ACHN (cell line): ENCODE measurements around the gene RBP2.

Experiments used
- DNase-seq: peaks from one replicate; pipeline ENCODE4 v3.0.0-alpha.2; 2015
- in situ Hi-C: cut with HindIII; loops from 2 replicates; pipeline ENCODE4 v1.10.0; 2017; ENCODE audit warnings: low sequenced_read_pairs, low pct_ligation_motif_present, low pct_unique_long_range_greater_than_20kb

RBP2 gene

DNA sequence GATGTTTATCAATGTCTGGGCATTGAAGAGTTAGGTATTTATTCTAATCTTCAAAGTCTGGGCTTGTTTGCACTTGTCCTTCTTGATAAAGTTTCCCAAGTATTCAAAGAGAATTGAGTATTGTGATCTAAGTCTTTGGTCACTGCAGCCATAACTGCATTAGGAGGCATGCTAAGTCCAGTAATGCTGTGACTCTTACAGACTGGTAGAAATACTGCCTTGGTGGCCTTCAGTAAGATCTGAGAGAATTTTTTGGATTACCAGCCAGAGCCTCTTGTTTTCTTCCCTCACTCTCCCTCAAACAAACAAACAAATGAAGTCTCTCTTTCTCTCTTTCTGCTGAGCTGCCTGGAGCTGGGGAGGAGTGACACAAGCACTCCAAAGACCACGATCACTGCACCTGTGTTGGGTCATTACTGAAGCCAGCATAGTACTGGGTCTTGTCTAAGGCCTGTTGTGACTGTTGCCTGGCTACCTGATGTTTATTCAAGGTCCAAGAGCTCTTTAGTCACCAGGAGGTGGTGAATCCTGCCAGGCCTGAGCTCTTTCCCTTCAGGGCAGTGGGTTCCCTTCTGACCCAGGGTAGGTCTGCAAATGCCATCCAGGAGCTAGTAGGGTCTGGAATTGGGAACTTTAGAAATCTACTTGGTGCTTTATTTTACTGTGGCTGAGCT lies 14.8 kb upstream of the RBP2 start:
- no peak for DNase-seq
- in situ Hi-C loops = no loop called here

DNA sequence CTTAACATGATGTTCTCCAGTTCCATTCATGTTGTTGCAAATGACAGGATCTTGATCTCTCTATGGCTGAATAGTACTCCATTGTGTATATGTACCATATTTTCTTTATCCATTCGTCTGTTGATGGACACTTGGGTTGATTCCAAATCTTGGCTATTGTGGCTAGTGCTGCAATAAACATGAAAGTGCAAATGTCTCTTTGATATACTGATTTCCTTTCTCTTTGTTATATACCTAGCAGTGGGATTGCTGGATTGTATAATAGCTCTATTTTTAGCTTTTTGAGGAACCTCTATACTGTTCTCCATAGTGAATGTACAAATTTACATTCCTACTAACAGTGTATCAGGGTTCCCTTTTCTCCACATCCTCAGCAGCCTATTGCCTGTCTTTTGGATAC lies 5.9 kb upstream of the RBP2 start:
- DNase-seq = no peak
- in situ Hi-C loops = no loop called here

DNA sequence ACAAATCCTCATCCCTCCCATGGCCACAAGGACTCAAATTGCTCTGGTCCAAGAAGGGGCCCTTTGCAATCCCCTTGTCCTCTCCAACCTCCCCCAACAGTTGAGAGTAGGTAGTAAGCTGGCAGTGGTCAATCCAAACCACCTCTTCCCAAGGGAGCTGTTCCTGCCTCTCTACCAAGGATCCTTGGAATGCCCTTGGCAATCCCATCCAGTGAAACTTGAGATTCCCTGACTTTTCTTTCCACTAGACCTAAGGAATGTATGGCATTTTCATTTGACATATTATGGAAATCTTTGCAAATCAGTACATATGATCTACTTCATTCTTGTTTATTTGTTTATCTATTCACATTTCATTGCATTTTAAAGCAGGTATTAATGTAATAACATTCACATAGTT lies 4.8 kb upstream of the RBP2 start:
- no peak for DNase-seq
- in situ Hi-C loops = no loop called here

DNA sequence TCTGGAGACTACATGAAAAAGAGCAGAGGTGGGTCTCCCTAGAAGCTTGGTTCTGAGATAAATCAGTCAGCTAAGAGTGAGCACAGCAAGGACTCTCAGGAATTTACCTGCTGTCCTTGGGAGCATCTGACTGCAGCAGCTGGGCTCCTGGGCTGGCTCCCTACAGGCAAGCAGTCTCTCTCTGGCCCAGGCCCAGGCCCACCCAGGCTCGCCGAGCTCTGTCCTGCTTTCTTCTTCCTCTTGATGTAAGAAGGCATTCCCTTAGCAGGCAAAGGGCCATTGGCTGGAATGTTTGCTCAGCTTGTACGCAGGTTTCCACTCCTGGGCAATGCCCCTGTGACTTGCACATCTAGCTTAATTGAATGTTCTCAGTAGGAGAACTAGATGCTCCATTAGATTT lies 4.3 kb upstream of the RBP2 start:
- DNase-seq = no peak
- in situ Hi-C loops = no loop called here

DNA sequence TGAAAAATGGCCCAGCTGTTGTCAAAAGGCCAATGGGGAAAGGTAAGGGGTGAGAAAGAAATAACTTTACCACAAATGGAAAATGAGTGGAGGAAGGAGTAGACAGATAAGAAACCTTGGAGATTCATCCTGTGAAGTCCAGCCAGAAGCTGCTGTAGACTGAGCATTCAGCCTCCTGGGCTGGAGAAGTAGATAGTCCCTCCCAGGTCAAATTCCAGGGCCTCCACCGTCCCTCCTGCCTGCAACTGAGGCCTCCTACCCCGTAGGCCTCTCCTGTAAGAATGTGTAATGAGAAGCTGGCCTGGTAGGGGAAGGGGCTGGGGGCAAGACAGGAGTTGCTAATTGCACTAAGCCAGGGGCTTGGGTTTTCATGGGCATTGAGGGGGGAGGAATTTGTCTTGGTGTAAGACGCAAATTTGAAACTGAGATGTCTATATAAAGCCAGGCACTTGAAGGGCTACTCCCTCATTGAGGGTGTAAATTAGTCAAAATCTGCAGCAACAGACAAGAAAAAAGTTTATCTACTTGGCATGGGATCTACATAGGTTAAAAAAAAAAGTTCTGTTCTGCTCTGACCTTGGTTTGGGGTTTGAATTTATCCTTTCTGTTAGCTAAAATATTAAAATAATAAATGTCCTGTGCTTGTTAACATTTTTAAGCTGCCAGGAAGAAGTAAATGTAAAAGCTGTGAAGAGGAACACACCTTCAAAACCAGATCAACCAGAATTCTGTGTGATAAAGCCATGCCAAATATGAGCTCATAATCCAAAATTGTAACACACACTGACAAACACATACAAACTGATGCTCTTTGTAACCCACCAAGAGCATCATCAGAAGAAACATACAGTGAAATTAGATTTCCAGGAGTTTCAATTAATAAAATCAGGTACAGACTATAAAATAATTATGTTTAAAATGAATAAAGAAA lies 1.7 kb upstream of the RBP2 start:
- no peak for DNase-seq
- in situ Hi-C loops = no loop called here

DNA sequence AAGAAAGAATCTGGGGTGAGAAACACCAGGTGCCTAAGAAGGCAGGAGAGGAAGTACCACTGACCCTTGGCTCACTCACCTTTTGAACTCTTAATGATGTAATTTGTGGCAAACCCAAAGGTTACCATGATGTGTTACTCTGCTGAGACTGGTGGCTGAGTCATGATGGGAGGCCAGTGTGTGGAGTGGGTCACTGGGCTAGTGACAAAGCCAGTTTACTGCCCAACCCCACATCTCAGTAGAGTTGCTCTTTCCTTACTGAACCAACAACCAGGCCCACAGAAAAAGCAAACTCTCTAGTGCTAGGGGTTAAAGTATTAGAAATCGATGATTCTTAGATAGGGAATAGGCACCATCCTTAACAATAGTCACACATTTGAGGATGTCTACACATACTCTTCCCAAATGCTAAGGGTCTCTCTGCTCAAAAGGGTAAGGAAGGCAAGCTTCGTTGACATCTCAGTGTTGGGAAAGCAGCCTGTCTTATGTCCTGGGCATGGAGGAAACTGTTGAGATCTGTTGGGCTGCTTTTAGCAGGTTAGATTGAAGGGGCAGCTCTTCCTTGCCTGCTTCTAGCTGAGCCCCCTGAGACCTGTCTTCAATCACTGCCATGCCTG lies 3.1 kb downstream of the RBP2 start:
- in situ Hi-C loops = no loop called here
- no peak for DNase-seq

DNA sequence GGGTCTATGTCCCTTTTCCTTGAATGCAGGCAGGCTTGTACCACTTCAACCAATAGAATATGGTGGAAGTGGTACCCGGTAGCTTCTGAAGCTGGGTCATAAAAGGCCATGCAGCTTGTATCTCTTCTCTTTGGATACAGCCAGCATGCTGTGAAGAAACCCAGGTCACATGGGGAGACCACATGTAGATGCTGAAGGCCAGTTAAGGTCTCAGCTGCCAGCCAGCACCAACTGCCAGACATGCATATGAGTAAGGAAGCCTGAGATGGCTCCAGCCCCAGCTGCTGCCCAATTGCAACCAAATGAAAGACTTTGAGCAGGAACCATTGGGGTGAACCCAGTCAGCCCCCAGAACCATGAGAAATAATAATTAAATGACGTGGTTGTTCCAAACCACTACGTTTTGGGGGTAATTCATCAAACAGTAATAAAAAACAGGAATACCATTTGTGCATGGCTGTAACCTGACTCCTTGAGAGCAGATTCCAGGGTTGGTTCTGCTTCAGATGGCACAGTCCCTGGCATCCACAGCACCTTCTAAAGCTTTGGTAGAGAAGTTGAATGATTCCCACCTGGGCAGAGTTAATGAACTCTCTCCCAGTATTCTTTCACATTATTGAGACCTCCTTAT lies 3.8 kb downstream of the RBP2 start:
- in situ Hi-C loops = no loop called here
- DNase-seq = no peak

DNA sequence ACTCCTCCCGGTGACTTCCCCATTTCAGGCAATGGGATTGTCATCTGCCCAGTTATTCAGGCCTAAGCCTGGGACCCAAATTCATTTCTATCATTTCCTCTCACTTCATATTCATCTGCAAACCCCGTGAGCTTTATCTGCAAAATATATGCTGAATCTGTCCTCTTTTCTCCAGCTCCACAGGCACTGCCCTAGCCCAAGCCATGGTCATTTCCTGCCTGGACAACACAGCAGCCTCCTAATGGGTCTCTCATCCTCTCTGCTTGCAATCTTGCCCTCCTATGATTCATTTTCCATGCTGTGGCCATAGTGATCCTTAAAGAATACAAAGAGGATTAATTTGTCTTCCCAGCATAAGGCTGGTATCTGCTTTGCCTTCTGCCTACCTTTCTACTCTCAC lies 6.1 kb downstream of the RBP2 start:
- DNase-seq = no peak
- in situ Hi-C loops = no loop called here

DNA sequence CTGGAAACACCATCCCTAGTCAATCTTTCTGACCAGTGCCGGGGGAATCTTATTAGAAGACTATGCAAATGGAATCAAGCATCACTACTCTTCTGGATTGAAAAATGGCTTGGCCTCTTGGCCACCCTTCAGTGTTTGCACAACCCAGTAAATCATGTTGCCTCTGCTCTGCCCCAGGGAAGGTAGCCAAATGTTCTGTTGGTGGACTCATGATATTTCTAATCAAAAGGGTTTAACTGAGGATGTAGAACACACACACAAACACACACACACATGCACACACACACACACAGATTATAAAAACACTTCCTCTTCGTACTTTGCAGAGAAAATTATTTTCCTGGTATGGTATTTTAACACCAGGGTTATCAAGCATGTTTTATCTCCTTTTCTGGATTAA lies 7.9 kb downstream of the RBP2 start:
- DNase-seq = no peak
- in situ Hi-C loops = no loop called here

DNA sequence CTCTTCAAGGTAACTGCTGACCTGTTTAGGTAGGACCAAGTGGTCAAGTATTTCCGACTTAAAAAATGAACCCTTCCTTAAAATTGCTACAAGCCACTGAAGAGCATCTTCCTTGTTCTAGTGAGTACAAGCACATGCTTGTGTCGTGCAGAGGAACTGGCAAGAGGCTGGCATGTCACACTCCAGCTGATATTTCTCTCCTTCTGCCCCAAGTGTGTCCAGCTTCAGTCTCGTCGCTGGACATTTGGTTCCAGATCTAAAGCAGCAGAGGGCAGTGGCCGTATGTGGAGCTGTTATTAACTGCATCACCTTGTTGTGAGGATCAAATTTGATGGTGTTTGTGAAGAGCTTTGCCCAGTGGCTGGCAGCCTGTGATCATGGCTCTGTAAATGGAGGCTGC lies 10.0 kb downstream of the RBP2 start:
- in situ Hi-C loops = no loop called here
- no peak for DNase-seq

DNA sequence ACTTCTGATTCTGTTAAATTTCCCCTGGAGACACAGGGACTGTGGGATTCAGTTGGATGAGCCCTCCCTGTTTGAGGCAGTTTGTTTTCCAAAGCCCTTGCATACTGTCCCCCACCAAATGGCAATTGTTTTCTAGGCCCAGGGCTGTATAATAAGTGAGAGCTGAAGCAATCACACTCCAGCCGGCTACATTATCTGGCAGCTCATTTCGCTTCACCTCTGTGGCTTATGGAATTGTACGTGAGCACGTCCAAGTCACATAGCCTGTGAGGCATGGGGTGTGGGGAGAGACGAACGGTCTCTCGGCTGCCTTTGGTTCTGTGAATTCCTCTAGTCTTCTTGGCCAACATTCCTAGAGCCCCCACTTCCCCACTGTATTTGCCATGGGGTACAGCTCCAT lies 10.7 kb downstream of the RBP2 start:
- no peak for DNase-seq
- in situ Hi-C loops = no loop called here

DNA sequence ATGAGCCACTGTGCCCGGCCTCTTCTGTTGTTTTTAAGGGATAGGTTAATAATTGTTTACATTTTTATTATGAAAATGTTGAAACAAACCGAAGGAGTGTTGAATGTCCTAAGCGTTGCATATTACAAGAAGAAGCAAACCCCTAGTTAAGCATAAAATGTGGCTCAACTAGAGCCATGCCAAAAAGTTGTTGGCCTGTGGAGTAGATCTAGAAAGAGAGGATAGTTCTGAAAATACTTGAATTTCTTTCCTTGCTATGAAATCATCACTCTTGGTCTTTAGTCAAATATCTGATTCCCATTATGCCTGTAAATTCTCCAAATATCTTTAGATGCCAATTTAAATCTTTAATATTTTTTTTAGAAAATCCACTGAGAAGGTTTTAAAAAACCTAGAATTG lies 12.8 kb downstream of the RBP2 start:
- in situ Hi-C loops = no loop called here
- no peak for DNase-seq

DNA sequence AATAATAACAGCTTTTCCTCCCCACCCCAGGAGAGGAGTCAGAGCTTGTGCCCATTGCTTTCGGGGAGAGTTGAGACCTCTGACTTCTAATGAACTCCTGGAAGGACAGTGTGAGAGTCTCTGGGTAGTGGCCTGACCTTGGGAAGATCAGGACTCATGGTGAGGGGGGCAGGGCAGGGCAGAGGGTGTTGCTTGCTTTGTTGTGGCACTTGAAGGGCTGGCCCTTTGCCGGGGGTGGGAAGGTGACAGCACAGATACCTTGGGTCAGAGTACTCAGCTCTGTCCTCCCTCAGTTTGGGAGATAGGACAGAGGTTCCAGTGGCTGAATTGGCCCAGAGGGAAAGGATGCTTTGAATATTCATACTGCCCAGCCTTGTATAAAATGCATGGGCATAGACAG lies 15.8 kb downstream of the RBP2 start:
- no peak for DNase-seq
- in situ Hi-C loops = no loop called here

DNA sequence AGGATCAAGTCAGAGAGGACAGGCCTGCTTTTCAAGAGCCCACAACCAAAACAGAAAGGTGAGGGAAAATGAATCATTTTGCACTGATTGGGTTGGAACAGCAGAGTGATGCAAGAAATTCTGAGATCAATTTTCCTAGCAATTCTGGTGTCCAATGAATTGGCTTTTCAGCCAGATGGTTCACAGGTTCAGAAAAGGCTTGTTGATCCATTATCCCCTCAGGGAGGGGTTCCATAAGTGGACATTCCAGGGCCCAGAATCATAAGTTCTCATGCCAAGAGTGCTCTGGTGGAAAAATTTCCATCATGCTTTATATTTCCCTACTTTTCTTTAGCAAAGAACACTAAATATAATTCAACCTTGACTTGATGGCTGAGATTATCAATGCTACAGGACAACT lies 16.2 kb downstream of the RBP2 start:
- DNase-seq = no peak

DNA sequence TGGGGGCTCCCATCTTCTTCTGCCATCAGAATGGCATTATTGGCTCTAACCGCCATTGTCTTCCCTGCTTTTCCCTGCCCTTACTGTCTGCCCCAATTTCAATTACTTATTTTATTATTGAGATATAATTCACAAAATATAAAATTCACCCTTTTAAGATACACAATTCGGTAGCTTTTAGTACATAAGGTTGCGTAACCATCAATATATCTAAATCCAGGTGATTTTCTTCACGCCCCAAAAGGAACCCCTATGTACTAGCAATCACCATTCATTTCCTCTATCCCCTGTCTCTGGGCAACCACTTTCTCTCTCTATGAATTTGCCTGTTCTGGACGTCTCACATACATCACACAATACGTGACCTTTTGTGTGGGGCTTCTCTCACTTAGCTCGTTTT lies 18.0 kb downstream of the RBP2 start:
- no peak for DNase-seq
- in situ Hi-C loops = no loop called here

More for the DNA sequence above, 16.2 kb downstream of the RBP2 start:
- in situ Hi-C loops = no loop called here

DNA sequence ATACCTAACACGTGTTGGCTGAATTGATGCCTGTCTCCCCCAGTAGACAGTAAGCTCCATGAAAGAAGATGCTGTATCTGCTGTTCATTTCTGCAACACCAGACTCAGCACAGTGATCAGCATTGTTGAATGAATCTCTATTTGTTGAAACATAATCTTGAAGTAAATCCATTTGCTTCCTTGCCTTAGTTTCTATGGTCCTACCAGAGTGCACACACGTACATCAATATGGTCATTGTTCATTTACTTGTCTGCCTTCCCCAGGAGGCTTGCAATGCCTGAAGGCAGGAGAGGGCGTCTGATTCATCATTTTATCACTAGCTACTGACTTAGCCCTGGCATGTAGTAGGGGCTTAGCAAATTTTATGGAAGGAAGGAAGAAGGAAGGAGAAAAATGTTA lies 19.2 kb downstream of the RBP2 start:
- DNase-seq = no peak
- in situ Hi-C loops = no loop called here

DNA sequence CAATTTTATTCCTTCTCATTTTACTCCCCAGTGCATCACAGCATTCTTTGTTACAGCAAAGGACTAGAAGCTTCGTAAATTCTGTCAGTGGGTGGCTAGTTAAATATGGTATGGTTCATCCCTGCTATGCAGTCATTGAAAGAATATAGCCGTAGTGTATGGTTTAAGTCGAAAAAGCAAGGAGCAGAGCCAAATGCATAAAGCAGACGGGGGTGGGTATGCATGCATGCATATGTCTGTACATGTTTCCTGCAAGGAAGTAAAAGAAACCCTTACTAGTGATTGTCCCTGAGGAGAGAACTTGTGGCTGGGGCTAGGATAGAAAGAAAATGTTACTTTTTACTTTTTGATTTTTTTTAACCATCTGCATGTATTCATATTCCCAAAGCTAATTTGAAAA lies 19.9 kb downstream of the RBP2 start:
- no peak for DNase-seq
- in situ Hi-C loops = no loop called here

DNA sequence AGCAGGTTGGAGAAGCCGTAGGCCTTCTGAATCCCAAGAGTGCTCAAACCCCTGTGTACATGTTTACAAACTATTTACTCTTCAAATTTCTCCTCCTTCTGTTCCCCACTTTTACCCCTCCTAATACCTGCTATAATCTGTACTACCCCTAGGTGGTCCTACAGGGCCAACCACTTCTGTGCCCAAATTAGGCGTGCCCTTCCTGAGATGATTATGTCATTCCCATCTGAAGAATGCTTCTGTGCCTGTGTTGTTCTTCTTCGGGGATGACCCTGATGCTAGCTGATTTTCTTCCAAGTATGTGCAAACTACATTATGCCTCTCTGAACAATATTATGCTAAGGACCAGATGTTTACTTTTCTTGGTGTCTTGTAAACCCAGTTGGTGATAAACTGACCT lies 20.5 kb downstream of the RBP2 start:
- DNase-seq = no peak
- in situ Hi-C loops = no loop called here

DNA sequence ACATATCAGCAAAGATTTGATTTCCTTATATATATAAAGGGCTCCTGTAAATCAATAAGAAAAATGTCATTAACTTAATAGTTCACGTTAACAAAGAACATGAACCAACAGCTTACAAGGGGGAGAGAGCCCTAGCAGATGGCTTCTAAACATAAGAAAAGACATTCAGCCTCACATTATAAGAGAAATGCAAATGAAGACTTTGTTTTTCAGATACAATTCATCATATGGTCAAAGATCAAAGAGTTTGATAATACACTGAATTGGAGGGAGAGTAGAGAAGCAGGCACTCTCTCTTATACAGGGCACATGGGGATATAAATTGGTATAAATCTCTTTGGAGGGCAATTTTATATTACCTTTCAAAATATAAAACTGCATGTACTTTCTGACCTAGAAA lies 21.1 kb downstream of the RBP2 start:
- DNase-seq = no peak
- in situ Hi-C loops = no loop called here
